ENCODE data around the gene ARHGAP9. TPM values are rescaled to one million over a fixed set of nuclear protein-coding genes. Genes with fewer than 3 reads are reported as not detected.
"Not testable (repeated sequence)": the region's sequence is repeated elsewhere in the genome, so short reads cannot be mapped to it uniquely, and the experiment has no call there.

Gene ARHGAP9
- total RNA-seq, 1 donor from 2014 or later, result 5.9 TPM

- no peak for DNase-seq (ENCODE audit: low spot score)
- intact Hi-C loops (cut with DNase I), result no loop called here
Measured at GRCh38 chr12:57518920-57519795, 39.5 kb upstream of the ARHGAP9 start.

- no peak for DNase-seq (ENCODE audit: low spot score)
- intact Hi-C loops (cut with DNase I), result no loop called here
Measured at GRCh38 chr12:57518176-57518919, 38.7 kb upstream of the ARHGAP9 start.

GRCh38 chr12:57517718-57518117 lies 38.1 kb upstream of the ARHGAP9 start:
- DNase-seq (ENCODE audit: low spot score); intact Hi-C loops (cut with DNase I): not testable (repeated sequence)

- intact Hi-C loops (cut with DNase I), result no loop called here
- DNase-seq (ENCODE audit: low spot score), result no peak
Measured at GRCh38 chr12:57517187-57517586, 37.5 kb upstream of the ARHGAP9 start.

GRCh38 chr12:57516617-57517153 lies 37.0 kb upstream of the ARHGAP9 start:
- intact Hi-C loops (cut with DNase I), result no loop called here
- DNase-seq (ENCODE audit: low spot score), result no peak

- no peak for DNase-seq (ENCODE audit: low spot score)
- intact Hi-C loops (cut with DNase I), result no loop called here
Measured at GRCh38 chr12:57515934-57516541, 36.4 kb upstream of the ARHGAP9 start.

GRCh38 chr12:57515408-57515933 lies 35.8 kb upstream of the ARHGAP9 start:
- DNase-seq (ENCODE audit: low spot score), result no peak
- intact Hi-C loops (cut with DNase I), result no loop called here

- DNase-seq (ENCODE audit: low spot score), result no peak
- intact Hi-C loops (cut with DNase I), result no loop called here
Measured at GRCh38 chr12:57514720-57515407, 35.2 kb upstream of the ARHGAP9 start.

- DNase-seq (ENCODE audit: low spot score); intact Hi-C loops (cut with DNase I): not testable (repeated sequence)
Measured at GRCh38 chr12:57514246-57514645, 34.6 kb upstream of the ARHGAP9 start.

GRCh38 chr12:57513677-57514076 lies 34.0 kb upstream of the ARHGAP9 start:
- intact Hi-C loops (cut with DNase I); DNase-seq (ENCODE audit: low spot score): not testable (repeated sequence)

GRCh38 chr12:57513266-57513665 lies 33.6 kb upstream of the ARHGAP9 start:
- intact Hi-C loops (cut with DNase I), result no loop called here
- no peak for DNase-seq (ENCODE audit: low spot score)

- intact Hi-C loops (cut with DNase I), result no loop called here
- DNase-seq (ENCODE audit: low spot score), result no peak
Measured at GRCh38 chr12:57512665-57513064, 33.0 kb upstream of the ARHGAP9 start.

GRCh38 chr12:57511588-57512325 lies 32.1 kb upstream of the ARHGAP9 start:
- DNase-seq (ENCODE audit: low spot score), result no peak
- intact Hi-C loops (cut with DNase I), result no loop called here

GRCh38 chr12:57511161-57511560 lies 31.5 kb upstream of the ARHGAP9 start:
- intact Hi-C loops (cut with DNase I), result no loop called here
- DNase-seq (ENCODE audit: low spot score), result no peak

GRCh38 chr12:57507796-57508195 lies 28.1 kb upstream of the ARHGAP9 start:
- intact Hi-C loops (cut with DNase I); DNase-seq (ENCODE audit: low spot score): not testable (repeated sequence)

GRCh38 chr12:57506541-57506940 lies 26.9 kb upstream of the ARHGAP9 start:
- DNase-seq (ENCODE audit: low spot score); intact Hi-C loops (cut with DNase I): not testable (repeated sequence)

GRCh38 chr12:57502311-57502969 lies 22.8 kb upstream of the ARHGAP9 start:
- intact Hi-C loops (cut with DNase I); DNase-seq (ENCODE audit: low spot score): not testable (repeated sequence)

GRCh38 chr12:57500213-57500612 lies 20.5 kb upstream of the ARHGAP9 start:
- intact Hi-C loops (cut with DNase I), result no loop called here
- DNase-seq (ENCODE audit: low spot score), result no peak

All from cardiac septum (tissue), 1 donor.